RCC 7860 (cell line): ENCODE data around the gene ARHGAP6.
"Not testable (repeated sequence)": the region's sequence is repeated elsewhere in the genome, so short reads cannot be mapped to it uniquely, and the experiment has no call there.

Experiments used
- DNase-seq: peaks from one replicate; pipeline ENCODE4 v3.0.0-alpha.2; 2015; ENCODE audit warnings: low spot score
- FAIRE-seq: peaks from 2 replicates; lab custom pipeline; 2012; peaks lifted over from hg19 to GRCh38; lab: Jason Lieb, UNC

ARHGAP6 gene

GRCh38 chrX:11531226-11531625, 134.5 kb downstream of the ARHGAP6 start:
- FAIRE-seq = no peak
- no peak for DNase-seq

DNA sequence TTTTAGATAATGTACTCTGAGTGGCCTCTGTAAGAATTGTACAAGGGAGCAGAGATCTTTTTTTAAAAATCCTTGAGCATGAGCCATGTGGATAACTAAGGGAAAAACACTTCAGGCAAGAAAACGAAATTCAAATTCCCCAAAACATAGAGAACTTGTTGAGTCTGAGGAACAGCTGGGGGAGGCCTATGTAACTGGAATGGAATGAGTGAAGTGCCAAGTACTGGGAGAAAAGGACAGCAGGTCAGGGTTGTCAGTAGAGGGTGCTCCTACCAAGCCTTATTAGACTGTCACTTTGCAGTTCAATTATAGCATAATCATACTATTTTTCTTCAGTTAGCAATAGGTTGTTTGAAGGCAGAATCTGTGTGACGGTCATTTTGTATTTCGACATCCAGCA, 135.1 kb downstream of the ARHGAP6 start:
- FAIRE-seq (no peak), DNase-seq (no peak)

DNA sequence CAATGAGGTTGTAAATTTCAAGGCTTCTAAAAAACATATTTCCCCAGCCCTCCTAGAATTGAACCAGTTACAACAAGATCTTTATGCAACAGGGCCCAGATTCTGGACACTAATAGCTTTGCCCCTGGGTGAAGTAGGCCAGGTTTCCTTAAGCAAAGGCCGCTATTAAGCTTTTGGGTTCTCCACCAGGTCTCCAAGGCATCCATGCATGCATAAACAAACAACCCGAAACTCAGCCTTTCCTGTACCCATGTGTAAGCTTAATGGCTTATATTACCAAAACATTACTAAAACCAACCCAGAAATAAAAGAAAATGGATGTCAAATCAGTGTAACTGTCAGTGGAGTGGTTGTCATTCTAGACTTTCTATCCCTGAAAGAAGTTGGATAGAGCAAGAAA, 137.1 kb downstream of the ARHGAP6 start:
- FAIRE-seq (no peak), DNase-seq (no peak)

DNA sequence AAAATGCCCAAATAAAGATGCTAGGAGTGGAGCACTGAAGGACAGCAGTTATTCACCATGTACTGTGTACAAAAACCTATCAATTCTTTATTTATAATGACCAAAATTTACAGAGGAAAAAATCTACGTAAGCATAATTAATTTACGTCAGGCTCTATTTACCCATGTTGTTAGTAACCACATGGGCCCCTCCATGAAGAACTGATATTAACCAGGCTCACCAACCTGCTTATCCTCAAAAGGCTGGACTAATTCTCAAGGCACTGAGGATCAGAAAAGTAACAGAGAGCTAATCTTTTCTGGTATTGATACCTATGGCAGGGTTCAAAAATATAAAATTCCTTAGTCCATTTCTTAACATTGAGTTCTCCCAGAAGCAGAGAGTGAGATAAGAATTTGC, 140.0 kb downstream of the ARHGAP6 start:
- DNase-seq (no peak), FAIRE-seq (no peak)

DNA sequence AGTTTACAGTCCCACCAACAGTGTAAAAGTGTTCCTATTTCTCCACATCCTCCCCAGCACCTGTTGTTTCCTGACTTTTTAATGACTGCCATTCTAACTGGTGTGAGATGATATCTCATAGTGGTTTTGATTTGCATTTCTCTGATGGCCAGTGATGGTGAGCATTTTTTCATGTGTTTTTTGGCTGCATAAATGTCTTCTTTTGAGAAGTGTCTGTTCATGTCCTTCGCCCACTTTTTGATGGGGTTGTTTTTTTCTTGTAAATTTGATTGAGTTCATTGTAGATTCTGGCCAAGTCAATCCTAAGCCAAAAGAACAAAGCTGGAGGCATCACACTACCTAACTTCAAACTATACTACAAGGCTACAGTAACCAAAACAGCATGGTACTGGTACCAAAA, 146.5 kb downstream of the ARHGAP6 start:
- not testable (repeated sequence) for FAIRE-seq, DNase-seq

GRCh38 chrX:11509786-11510185, 155.9 kb downstream of the ARHGAP6 start:
- no peak for FAIRE-seq
- DNase-seq = no peak

DNA sequence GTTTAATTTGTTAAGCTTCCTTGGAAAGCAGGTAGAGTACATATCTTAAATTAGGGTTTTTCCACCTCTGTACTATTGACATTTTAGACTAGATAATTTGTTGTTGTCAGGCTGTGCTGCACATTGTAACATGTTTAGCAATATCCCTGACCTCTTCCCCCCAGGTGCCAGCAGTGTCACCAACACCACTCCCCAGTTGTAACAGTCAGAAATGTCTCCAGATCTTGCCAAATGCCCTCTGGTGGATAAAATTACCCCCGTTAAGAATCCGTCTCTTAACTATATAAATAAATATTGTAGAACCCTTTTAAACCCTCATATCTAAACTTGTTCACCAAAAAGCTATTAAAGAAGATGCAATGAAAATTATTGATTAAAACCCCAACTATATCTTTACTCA, 161.5 kb downstream of the ARHGAP6 start:
- DNase-seq (no peak), FAIRE-seq (no peak)

GRCh38 chrX:11499076-11500044, 166.4 kb downstream of the ARHGAP6 start:
- FAIRE-seq (peak; percentile 77), DNase-seq (peak; percentile 37)

GRCh38 chrX:11491375-11491774, 174.3 kb downstream of the ARHGAP6 start:
- not testable (repeated sequence) for FAIRE-seq, DNase-seq

DNA sequence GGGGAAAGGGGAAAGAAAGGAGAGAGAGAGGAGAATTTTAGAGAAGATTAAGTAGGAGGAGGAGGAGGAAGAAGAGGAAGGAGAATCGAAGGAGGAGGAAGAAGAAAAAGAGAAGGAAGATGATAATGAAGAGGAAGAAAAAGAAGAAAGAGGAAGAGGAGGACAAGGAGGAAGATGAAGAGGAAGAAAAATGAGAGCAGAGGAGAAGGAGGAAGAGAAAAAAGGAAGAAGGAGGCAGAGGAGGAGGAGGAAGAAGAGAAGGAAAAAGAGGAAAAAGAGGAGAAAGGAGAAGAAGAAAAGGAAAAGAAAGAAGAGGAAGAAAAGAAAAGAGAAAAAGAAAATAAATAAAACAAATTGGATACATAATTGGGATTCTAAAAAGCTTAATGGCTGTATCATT, 181.4 kb downstream of the ARHGAP6 start:
- DNase-seq = no peak
- FAIRE-seq = no peak

GRCh38 chrX:11481035-11481434, 184.7 kb downstream of the ARHGAP6 start:
- DNase-seq = no peak
- FAIRE-seq = no peak

DNA sequence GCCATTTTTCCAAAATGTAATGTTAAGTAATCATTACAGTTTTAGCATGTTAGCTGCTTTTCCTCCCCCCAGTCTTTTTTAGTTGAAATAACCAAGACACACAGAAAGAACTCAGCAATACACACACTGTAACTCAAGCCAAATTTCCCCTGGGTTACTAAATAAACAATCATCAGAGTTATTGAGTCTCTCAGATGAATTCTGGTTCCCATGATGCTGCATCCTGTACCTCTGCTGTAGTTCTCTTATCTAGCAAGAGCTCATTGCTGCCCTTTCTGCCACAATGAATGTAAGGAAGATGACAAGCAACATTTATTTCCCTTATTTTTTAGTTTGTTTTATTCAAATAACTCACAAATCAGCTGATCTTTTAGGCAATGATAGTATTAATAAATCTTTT, 185.1 kb downstream of the ARHGAP6 start:
- no peak for DNase-seq
- FAIRE-seq = no peak

GRCh38 chrX:11478911-11479310, 186.8 kb downstream of the ARHGAP6 start:
- no peak for DNase-seq
- FAIRE-seq = no peak

DNA sequence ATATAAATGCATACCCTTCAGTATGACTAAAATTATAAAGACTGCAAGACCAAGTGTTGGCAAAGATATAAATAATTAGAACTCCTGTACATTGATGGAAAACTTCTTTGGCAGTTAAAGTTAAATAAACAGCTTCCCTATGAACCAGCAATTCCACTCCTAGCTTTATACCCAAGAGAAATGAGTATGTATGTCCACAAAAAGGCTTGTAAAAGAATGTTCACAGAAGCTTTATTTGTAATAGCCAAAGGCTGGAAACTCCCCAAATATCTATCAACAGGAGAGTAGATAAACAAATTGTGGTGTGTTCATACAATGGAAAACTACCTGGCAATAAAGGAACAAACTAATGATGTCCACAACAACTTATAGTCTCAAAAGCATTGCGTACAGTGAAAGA, 187.7 kb downstream of the ARHGAP6 start:
- FAIRE-seq (no peak), DNase-seq (no peak)

DNA sequence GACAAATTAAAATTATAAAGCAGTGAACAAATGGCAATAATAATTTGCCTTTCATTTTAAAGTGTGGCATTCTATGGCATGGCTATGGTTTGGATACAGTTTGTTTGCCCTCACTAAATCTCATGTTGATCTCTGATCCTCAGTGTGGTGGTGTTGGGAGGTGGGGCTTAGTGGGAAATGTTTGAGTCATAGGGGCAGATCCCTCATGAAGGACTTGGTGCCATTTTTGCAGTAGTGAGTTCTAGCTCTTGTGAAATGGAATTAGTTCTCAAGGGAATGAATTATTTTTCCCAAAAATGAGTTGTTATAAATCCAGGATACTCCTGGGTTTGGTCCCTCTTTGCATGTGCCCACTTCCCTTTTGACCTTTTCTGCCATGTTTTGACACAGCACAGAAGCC, 191.1 kb downstream of the ARHGAP6 start:
- no peak for DNase-seq
- no peak for FAIRE-seq

GRCh38 chrX:11474021-11474420, 191.7 kb downstream of the ARHGAP6 start:
- FAIRE-seq = no peak
- DNase-seq = no peak

GRCh38 chrX:11472879-11473278, 192.8 kb downstream of the ARHGAP6 start:
- DNase-seq = no peak
- no peak for FAIRE-seq

GRCh38 chrX:11472381-11472780, 193.3 kb downstream of the ARHGAP6 start:
- FAIRE-seq = no peak

DNA sequence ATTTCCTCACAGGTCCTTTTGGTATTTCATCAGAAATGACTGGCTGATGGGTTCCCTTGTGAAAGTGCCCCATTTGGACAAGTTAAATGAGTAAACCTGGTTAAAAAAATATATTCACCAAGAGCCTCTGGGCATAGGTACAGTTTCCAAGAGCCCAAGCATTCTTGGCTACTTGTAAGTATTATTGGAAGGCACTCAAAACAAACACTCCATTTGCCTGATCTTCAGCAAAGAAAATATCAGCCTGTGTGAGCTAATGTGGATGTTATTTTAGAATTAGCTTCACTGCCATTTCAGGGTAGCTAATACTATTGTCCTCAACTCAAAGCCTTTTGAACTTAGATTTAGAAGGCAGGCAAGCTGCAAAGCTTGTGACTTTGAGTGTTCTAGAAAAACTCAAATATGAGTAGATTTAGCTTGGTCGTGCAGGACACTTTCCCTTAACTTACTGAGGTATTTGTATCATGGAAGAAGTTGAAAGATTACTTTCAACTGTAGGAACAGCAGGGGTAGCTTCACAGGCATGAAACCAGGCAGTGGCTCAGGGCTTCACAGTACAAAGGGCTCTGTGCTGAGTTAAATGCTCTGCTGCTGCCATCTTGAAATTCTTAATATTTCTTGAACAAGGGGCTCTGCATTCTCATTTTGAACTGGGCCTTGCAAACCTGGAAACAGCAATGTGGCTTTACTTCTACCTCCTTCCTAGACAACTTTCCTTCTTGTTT, 195.3 kb downstream of the ARHGAP6 start:
- no peak for DNase-seq
- no peak for FAIRE-seq

More at GRCh38 chrX:11472381-11472780, 193.3 kb downstream of the ARHGAP6 start:
- no peak for DNase-seq

GRCh38 chrX:11465648-11466411, 199.9 kb downstream of the ARHGAP6 start:
- FAIRE-seq = no peak
- DNase-seq = no peak

DNA sequence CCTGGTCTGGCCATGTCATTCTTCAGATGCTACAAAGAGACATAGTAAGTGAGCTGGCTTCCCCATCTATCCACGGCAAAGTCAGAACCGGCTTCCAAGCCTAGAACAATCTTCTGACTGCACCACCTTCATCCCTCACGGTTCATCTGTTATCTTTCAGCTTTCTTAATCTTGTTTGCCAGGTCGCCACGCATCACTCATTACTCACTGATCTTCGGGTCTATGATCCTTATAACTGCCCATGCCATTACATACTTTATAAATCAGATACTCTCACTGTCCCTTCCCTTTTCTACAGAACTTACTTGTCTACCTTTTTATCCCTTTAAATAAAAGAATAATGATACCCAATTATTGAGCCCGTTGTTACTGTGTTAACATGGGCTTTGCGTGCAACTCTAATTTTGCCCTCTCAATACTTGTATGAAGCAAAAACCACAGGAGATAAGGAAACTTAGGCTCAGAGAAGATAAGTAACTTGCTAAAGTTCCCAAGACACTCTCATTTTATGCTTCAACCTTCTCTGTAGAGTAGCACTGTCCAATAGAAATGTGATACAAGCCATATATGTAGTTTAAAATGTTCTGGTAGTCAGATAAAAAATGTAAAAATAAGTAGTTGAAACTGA, 200.8 kb downstream of the ARHGAP6 start:
- DNase-seq = peak; percentile 4
- no peak for FAIRE-seq
